ENCODE results near the gene PCDH9.

The PCDH9 gene, protein sequence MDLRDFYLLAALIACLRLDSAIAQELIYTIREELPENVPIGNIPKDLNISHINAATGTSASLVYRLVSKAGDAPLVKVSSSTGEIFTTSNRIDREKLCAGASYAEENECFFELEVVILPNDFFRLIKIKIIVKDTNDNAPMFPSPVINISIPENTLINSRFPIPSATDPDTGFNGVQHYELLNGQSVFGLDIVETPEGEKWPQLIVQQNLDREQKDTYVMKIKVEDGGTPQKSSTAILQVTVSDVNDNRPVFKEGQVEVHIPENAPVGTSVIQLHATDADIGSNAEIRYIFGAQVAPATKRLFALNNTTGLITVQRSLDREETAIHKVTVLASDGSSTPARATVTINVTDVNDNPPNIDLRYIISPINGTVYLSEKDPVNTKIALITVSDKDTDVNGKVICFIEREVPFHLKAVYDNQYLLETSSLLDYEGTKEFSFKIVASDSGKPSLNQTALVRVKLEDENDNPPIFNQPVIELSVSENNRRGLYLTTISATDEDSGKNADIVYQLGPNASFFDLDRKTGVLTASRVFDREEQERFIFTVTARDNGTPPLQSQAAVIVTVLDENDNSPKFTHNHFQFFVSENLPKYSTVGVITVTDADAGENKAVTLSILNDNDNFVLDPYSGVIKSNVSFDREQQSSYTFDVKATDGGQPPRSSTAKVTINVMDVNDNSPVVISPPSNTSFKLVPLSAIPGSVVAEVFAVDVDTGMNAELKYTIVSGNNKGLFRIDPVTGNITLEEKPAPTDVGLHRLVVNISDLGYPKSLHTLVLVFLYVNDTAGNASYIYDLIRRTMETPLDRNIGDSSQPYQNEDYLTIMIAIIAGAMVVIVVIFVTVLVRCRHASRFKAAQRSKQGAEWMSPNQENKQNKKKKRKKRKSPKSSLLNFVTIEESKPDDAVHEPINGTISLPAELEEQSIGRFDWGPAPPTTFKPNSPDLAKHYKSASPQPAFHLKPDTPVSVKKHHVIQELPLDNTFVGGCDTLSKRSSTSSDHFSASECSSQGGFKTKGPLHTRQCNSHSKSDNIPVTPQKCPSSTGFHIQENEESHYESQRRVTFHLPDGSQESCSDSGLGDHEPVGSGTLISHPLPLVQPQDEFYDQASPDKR (N-terminal part only)

GRCh38 chr13:67229481-67230403 is at the start of gene PCDH9:
Gene PCDH9 (minus strand): TSS chr13:67230336. CDS start chr13:67228440, 1,896 bp downstream.
- peak; percentile 29 for DNase-seq
- Histone ChIP-seq H3K36me3 (replicated peaks) (no peaks in the 10 kb centered on the region), H3K27me3 (replicated peaks) (no peaks in the 10 kb centered on the region), H3K27ac (peak within 1 kb of the TSS; percentile 79), H3K4me3 (ENCODE audit: low read depth, low read length) (peak within 1 kb of the TSS; percentile 85)
- TF ChIP-seq CTCF (IDR thresholded peaks at IDR 0.05; ENCODE audit: low read depth, low read length, missing control alignments), result no peak
- in situ Hi-C loops (cut with HindIII; ENCODE audit: low pct_ligation_motif_present, low sequenced_read_pairs), result no loop called here

DNA sequence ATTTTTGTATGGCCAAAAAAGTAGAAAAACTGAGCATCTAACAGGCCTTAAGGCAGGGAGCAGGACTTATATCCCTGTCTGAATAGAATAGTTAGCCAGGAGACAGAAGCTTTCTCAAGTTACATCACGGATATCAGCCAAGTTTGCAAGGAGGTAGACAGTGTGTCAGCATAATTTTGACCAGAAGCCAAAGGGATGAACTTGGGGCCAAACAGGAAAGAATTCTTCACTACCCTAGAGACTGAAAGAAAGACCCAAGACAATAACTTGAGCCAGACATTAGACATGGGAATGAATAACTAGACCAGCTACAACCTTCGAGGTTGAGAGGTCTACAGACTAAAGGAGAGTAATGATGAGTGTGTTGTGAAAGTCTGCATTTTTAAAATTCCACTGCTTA is 48.1 kb upstream of the PCDH9 start:
- peak overlapping the region; percentile 64 for H3K27ac ChIP-seq
- no peak overlapping the region for H3K4me3 ChIP-seq (ENCODE audit: low read depth, low read length)
- H3K27me3 ChIP-seq (replicated peaks), result no peaks in the 10 kb centered on the region
- no peaks in the 10 kb centered on the region for H3K36me3 ChIP-seq (replicated peaks)
- in situ Hi-C loops (cut with HindIII; ENCODE audit: low pct_ligation_motif_present, low sequenced_read_pairs), result no loop called here
- TF ChIP-seq CTCF (IDR thresholded peaks at IDR 0.05; ENCODE audit: low read depth, low read length, missing control alignments), result no peak
- DNase-seq, result peak; percentile 90

DNA sequence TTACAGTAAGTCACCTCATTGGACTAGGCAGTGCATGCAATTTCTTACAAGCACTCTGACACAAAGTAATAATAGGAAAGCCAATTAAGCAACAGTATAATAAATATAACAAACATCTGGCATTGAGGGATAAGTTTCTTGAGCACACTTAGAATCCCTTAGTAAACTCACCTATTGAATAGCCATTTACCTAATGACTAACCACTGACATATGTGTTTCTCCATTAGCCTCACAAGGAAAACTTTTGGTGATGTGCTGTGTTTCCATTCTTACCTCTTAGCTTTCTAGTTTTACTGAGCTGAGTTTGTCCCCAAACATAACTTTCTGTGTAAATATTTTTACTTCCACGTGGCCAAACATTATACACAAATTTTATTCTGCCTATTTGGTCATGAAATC is 47.4 kb upstream of the PCDH9 start:
- H3K27ac ChIP-seq, result peak overlapping the region; percentile 64
- no peak for TF ChIP-seq CTCF (IDR thresholded peaks at IDR 0.05; ENCODE audit: low read depth, low read length, missing control alignments)
- H3K4me3 ChIP-seq (ENCODE audit: low read depth, low read length), result no peak overlapping the region
- H3K36me3 ChIP-seq (replicated peaks), result no peaks in the 10 kb centered on the region
- in situ Hi-C loops (cut with HindIII; ENCODE audit: low pct_ligation_motif_present, low sequenced_read_pairs), result no loop called here
- no peak for DNase-seq
- H3K27me3 ChIP-seq (replicated peaks), result no peaks in the 10 kb centered on the region

DNA sequence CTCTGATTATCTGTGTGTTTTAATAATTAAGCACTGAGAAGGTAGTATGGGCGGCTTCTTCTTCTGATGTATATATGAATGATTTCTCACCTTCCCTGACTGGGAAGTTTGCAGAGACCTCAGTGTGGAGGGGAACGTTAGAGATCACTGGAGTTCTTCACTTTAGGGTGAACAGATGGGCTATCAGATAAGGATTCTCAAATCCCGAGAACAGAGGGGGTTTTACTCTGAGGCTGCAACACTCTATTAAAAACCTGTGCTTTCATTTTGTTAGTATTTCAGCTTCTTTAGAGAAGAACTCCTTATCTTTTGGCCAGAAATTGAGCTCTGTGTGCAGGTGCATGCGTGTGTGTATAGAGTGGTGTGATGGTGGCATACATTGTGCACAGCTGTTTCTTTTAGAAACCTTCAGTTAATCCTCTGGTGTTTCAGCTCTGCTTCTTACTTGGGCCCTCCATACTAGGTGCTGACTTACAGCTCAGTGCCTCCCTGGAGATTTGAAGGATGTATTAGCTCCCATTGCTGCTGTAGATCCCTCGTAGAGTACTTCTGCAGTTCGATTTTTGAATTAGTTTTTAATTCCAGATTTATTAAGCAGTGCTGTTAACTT is 45.3 kb upstream of the PCDH9 start:
- no peak for TF ChIP-seq CTCF (IDR thresholded peaks at IDR 0.05; ENCODE audit: low read depth, low read length, missing control alignments)
- no peak overlapping the region for H3K4me3 ChIP-seq (ENCODE audit: low read depth, low read length)
- H3K36me3 ChIP-seq (replicated peaks), result no peaks in the 10 kb centered on the region
- H3K27me3 ChIP-seq (replicated peaks), result no peaks in the 10 kb centered on the region
- no peak for DNase-seq
- in situ Hi-C loops (cut with HindIII; ENCODE audit: low pct_ligation_motif_present, low sequenced_read_pairs), result no loop called here
- no peak overlapping the region for H3K27ac ChIP-seq

DNA sequence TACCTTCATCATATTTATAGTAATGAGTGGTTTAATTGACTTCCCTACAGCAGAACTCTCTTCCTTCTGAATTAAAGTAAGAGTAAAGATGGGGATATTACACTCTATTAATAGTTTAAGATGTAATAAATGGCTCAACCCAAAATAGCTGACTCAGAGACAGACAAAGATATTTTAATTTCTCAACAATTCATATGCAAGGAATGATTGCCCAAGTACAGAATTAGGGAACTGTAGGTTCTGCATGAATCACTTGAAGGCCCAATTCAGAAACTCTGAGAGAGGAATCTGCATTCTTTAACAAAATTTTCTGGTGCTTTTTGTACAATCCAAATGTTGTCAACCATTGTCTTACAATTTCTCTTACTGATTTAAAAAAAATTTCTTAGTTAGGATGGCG is 42.9 kb upstream of the PCDH9 start:
- in situ Hi-C loops (cut with HindIII; ENCODE audit: low pct_ligation_motif_present, low sequenced_read_pairs), result no loop called here
- Histone ChIP-seq H3K27ac (no peak overlapping the region), H3K27me3 (replicated peaks) (no peaks in the 10 kb centered on the region), H3K4me3 (ENCODE audit: low read depth, low read length) (no peak overlapping the region), H3K36me3 (replicated peaks) (no peaks in the 10 kb centered on the region)
- DNase-seq, result no peak
- no peak for TF ChIP-seq CTCF (IDR thresholded peaks at IDR 0.05; ENCODE audit: low read depth, low read length, missing control alignments)

All from brain microvascular endothelial cell (primary cell).